ENCODE measurements around the gene RCAN2. TPM values are rescaled to one million over a fixed set of nuclear protein-coding genes. Genes with fewer than 3 reads are reported as not detected.

Gene RCAN2
- total and polyA plus RNA-seq, 9 of the 15 experiments (the other 6 are each of a cell fraction or from before 2014, with no cell fraction given), result 0.04 TPM; not detected in 8

- TF ChIP-seq CTCF (IDR thresholded peaks at IDR 0.05 in 2 of 3, conservative IDR thresholded peaks at IDR 0.05 in 1 of 3; ENCODE audit: insufficient read depth in 2 of 3, low read depth in 1 of 3, low read length in 3 of 3), result peak; percentile 59 to 89 (median 73); a peak in 5 of 6 replicates
- TF ChIP-seq MTA1 (IDR thresholded peaks at IDR 0.05; ENCODE audit: borderline replicate concordance), result no peak
- peak; percentile 92 to 93 for TF ChIP-seq RAD21 (CRISPR knock-in tag; conservative IDR thresholded peaks at IDR 0.05 in 1 of 2, IDR thresholded peaks at IDR 0.05 in 1 of 2)
- no peak for TF ChIP-seq CBX1 (IDR thresholded peaks at IDR 0.05; ENCODE audit: low read depth)
- TF ChIP-seq SMAD1 (IDR thresholded peaks at IDR 0.05; ENCODE audit: low read depth, low read length, partially characterized antibody), result peak; percentile 88
- TF ChIP-seq ARID2 (IDR thresholded peaks at IDR 0.05), result peak; percentile 45; the same call in 1 of the 2 replicates
These were observed 80.8 kb downstream of the RCAN2 start (continued) for GRCh38 chr6:46410334-46410953.

- FAIRE-seq (no peak), ATAC-seq (no peak), DNase-seq (ENCODE audit: extremely low read depth in 1 of 4, low spot score in 3 of 4) (no peak)
- H3K27ac ChIP-seq (ENCODE audit: extremely low read depth, low read depth, low read length), result no peak overlapping the region
- H3K4me1 ChIP-seq (replicated peaks in 1 of 2; ENCODE audit: control insufficient read depth in 2 of 2, insufficient read depth in 2 of 2, low read length in 2 of 2), result no peaks in the 10 kb centered on the region
- H4K20me1 ChIP-seq (replicated peaks; ENCODE audit: control insufficient read depth, insufficient read depth, low read length), result no peaks in the 10 kb centered on the region
- no peak overlapping the region for H3K4me3 ChIP-seq
- 1% methylated on average over 13 of the region's 13 CpGs for WGBS (ENCODE audit: insufficient coverage, low coverage, missing lambda C conversion rate)
- H3K36me3 ChIP-seq (ENCODE audit: control insufficient read depth, insufficient read depth, low read length), result no peaks in the 10 kb centered on the region
- H3K4me2 ChIP-seq (ENCODE audit: insufficient read depth, low read length), result no peak overlapping the region
- in situ Hi-C loops (cut with MboI), result loop anchor here (10.0 kb wide), 2 partner anchors 313 to 473 kb away; no protein-coding TSS in a partner anchor
- no peaks in the 10 kb centered on the region for H3K9me1 ChIP-seq (ENCODE audit: control insufficient read depth, insufficient read depth, low read length)
- no peak overlapping the region for H2AFZ ChIP-seq (ENCODE audit: low read depth, low read length)
- H3K79me2 ChIP-seq (ENCODE audit: control insufficient read depth, insufficient read depth, low read length), result no peaks in the 10 kb centered on the region
- intact Hi-C loops (cut with micrococcal nuclease), result no loop called here
- ChIA-PET POLR2A (interaction anchor here (0.6 kb wide), 1 partner anchor 13 kb away, joined by 3 read pairs; no protein-coding TSS in a partner anchor), CTCF (ENCODE audit: low intra/inter-chr PET ratio) (interaction anchor here (0.5 to 2.9 kb wide), 2 partner anchors 42 to 318 kb away, joined by 3 to 19 read pairs; no protein-coding TSS in a partner anchor)
- no peaks in the 10 kb centered on the region for H3K27me3 ChIP-seq (ENCODE audit: control insufficient read depth in 2 of 2, insufficient read depth in 2 of 2, low read length in 2 of 2)
- H3K9me3 ChIP-seq (replicated peaks; ENCODE audit: control insufficient read depth, insufficient read depth, low read depth, low read length), result no peaks in the 10 kb centered on the region
- no TSS peak for BruUV-seq (replicated peaks)
- H3K9ac ChIP-seq (ENCODE audit: insufficient read depth in 1 of 2, low read depth in 2 of 2, low read length in 2 of 2), result no peak overlapping the region
- TF ChIP-seq NUFIP1 (IDR thresholded peaks at IDR 0.05; ENCODE audit: partially characterized antibody) (no peak), PYGO2 (tag; IDR thresholded peaks at IDR 0.05) (no peak), FOXK2 (conservative IDR thresholded peaks at IDR 0.05 in 1 of 2, IDR thresholded peaks at IDR 0.05 in 1 of 2; ENCODE audit: low read depth in 2 of 2) (no peak), FIP1L1 (IDR thresholded peaks at IDR 0.05; ENCODE audit: low read depth, low read length, poor library complexity, severe bottlenecking) (no peak), ARID3B (CRISPR knock-in tag; IDR thresholded peaks at IDR 0.05; ENCODE audit: borderline replicate concordance) (no peak), MIER1 (IDR thresholded peaks at IDR 0.05; ENCODE audit: low read depth) (no peak), ZC3H4 (CRISPR knock-in tag; IDR thresholded peaks at IDR 0.05; ENCODE audit: borderline replicate concordance) (no peak), MBD1 (CRISPR knock-in tag; IDR thresholded peaks at IDR 0.05) (no peak)
These were observed 83.3 kb downstream of the RCAN2 start for GRCh38 chr6:46407776-46408530.

All from K562 (cell line).